HL-60 (cell line): Measurements from ENCODE around the gene PSME3.

ENCODE experiments used
- POLR2AphosphoS5 ChIP-seq: IDR thresholded peaks from 2 replicates; pipeline ENCODE4 v1.6.1; 2012; ENCODE audit warnings: low read depth
- TF ChIP-seq, protein P1 (sequence below): IDR thresholded peaks from one replicate; pipeline ENCODE4 v1.5.1; 2011; ENCODE audit warnings: low read length, control low read depth, inconsistent platforms; ENCODE audit not compliant: insufficient read depth

DNA sequence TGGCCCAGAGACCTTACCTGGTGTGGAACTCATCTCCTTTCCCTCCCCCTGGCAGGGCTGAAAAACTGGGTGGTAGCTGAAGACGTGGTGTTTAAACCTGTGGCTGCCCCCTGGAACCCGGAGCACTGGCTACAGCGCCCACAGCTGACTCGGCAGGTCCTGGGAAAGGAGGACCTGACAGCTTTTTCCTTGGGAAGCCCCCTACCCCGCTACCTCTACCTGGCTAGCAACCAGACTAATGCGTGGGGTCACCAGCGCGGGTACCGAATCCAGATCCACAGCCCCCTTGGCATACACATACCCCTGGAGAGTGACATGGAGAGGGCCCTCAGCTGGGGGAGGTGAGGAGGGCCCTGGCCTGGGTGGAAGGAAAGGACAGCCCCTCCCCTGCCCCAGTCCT is 15.8 kb downstream of the PSME3 start:
- TF ChIP-seq POLR2AphosphoS5: no peak
- TF ChIP-seq, protein P1, sequence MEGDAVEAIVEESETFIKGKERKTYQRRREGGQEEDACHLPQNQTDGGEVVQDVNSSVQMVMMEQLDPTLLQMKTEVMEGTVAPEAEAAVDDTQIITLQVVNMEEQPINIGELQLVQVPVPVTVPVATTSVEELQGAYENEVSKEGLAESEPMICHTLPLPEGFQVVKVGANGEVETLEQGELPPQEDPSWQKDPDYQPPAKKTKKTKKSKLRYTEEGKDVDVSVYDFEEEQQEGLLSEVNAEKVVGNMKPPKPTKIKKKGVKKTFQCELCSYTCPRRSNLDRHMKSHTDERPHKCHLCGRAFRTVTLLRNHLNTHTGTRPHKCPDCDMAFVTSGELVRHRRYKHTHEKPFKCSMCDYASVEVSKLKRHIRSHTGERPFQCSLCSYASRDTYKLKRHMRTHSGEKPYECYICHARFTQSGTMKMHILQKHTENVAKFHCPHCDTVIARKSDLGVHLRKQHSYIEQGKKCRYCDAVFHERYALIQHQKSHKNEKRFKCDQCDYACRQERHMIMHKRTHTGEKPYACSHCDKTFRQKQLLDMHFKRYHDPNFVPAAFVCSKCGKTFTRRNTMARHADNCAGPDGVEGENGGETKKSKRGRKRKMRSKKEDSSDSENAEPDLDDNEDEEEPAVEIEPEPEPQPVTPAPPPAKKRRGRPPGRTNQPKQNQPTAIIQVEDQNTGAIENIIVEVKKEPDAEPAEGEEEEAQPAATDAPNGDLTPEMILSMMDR: no peak
